Lower leg skin (tissue), 4 donors: ENCODE results near the gene TBC1D8. TPM values are rescaled to one million over a fixed set of nuclear protein-coding genes. Genes with fewer than 3 reads are reported as not detected.

Source experiments
- DNase-seq, 2 donors: peaks; one replicate each; pipeline ENCODE4 v3.0.0-alpha.2; 2019; ENCODE audit warnings: low spot score in 2 of 2
- H3K4me3 ChIP-seq: fragments of 200-600 bp; sonication (generic); 2 replicates; pipeline ENCODE4 v1.5.1; 2017; ENCODE audit warnings: mild to moderate bottlenecking, low read depth; ENCODE audit not compliant: poor library complexity, severe bottlenecking
- POLR2A ChIP-seq, 2 donors: fragments of 450-650 bp; IDR thresholded peaks; one replicate each; pipeline ENCODE4 v1.6.1; 2016 to 2017; ENCODE audit warnings: antibody characterized with exemption in 2 of 2, mild to moderate bottlenecking in 1 of 2, moderate library complexity in 1 of 2
- WGBS, 2 donors: methylation state at CpG; one replicate each; pipeline ENCODE4 v1.1.5; 2018; 5-methylcytosine and 5-hydroxymethylcytosine counted together
- intact Hi-C: fragments of 100-400 bp; cut with DNase I; formaldehyde crosslinking; loops from one replicate; pipeline ENCODE4 v1.15.0; 2023; ENCODE audit warnings: low total_unique reads
- total RNA-seq, 4 donors: library from RNA; depleted of rRNA; stranded (reverse); fragments of >200 nt; gene quantifications; one replicate each; pipeline ENCODE4 v1.1.0, GENCODE V29; 2016
- TF ChIP-seq, protein P1 (sequence below), 3 donors: fragments of 450-650 bp; IDR thresholded peaks; one replicate each; pipeline ENCODE4 v1.5.1; 2016; ENCODE audit warnings: antibody characterized with exemption in 3 of 3, mild to moderate bottlenecking in 3 of 3, moderate library complexity in 2 of 3

TBC1D8 gene
- total RNA-seq, 4 donors from 2014 or later, result 29.4 to 102 (median 46.1) TPM

GRCh38 chr2:100964681-100965169 is 186.5 kb downstream of the TBC1D8 start:
- TF ChIP-seq POLR2A (IDR thresholded peaks at IDR 0.05), result no peak
- TF ChIP-seq, protein P1, sequence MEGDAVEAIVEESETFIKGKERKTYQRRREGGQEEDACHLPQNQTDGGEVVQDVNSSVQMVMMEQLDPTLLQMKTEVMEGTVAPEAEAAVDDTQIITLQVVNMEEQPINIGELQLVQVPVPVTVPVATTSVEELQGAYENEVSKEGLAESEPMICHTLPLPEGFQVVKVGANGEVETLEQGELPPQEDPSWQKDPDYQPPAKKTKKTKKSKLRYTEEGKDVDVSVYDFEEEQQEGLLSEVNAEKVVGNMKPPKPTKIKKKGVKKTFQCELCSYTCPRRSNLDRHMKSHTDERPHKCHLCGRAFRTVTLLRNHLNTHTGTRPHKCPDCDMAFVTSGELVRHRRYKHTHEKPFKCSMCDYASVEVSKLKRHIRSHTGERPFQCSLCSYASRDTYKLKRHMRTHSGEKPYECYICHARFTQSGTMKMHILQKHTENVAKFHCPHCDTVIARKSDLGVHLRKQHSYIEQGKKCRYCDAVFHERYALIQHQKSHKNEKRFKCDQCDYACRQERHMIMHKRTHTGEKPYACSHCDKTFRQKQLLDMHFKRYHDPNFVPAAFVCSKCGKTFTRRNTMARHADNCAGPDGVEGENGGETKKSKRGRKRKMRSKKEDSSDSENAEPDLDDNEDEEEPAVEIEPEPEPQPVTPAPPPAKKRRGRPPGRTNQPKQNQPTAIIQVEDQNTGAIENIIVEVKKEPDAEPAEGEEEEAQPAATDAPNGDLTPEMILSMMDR (IDR thresholded peaks at IDR 0.05), result no peak
- H3K4me3 ChIP-seq, result no peak overlapping the region
- 51% methylated on average over 11 of the region's 11 CpGs for WGBS, 2 donors
- intact Hi-C loops, result no loop called here
- DNase-seq, result no peak

DNA sequence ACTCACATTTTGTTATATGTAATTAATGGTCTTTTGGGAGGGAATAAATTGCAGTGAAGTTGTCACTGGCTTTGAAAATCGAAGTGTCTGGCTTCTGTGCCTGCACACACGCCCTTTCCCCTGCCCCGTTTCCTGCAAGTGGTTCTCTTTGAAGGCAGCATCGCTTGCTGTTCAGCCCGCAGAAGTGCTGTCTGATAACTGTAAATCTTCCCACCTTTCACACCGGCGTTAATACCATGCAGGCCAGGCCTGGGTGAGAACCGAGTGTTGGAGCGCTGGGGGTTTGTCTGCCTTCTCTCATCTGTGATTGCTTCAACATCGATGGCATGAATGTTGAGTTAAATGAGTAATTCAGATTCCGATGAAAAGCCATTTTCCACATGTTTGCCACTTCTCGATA is 187.0 kb downstream of the TBC1D8 start:
- intact Hi-C loops, result no loop called here
- no peak for DNase-seq
- H3K4me3 ChIP-seq, result no peak overlapping the region
- 58 to 61% methylated on average over 12 of the region's 12 CpGs for WGBS, 2 donors
- TF ChIP-seq, protein P1 (IDR thresholded peaks at IDR 0.05), result no peak
- no peak for TF ChIP-seq POLR2A (IDR thresholded peaks at IDR 0.05)

- no peak for DNase-seq
- TF ChIP-seq, protein P1 (IDR thresholded peaks at IDR 0.05), result no peak
- TF ChIP-seq POLR2A (IDR thresholded peaks at IDR 0.05), result no peak
- 89 to 93% methylated on average over 4 of the region's 4 CpGs for WGBS, 2 donors
- H3K4me3 ChIP-seq, result no peak overlapping the region
- intact Hi-C loops, result no loop called here
These were observed 188.2 kb downstream of the TBC1D8 start for GRCh38 chr2:100963026-100963375.

- no peak for DNase-seq
- intact Hi-C loops, result no loop called here
- TF ChIP-seq POLR2A (IDR thresholded peaks at IDR 0.05), result no peak
- TF ChIP-seq, protein P1 (IDR thresholded peaks at IDR 0.05), result no peak
- H3K4me3 ChIP-seq, result no peak overlapping the region
- WGBS, 2 donors, result 81 to 85% methylated on average over 12 of the region's 12 CpGs
These were observed 188.7 kb downstream of the TBC1D8 start for GRCh38 chr2:100962366-100963025.

GRCh38 chr2:100960688-100961087 is 190.5 kb downstream of the TBC1D8 start:
- H3K4me3 ChIP-seq, result no peak overlapping the region
- TF ChIP-seq, protein P1 (IDR thresholded peaks at IDR 0.05), result no peak
- no peak for TF ChIP-seq POLR2A (IDR thresholded peaks at IDR 0.05)
- 73 to 93% methylated on average over 4 of the region's 4 CpGs for WGBS, 2 donors
- intact Hi-C loops, result no loop called here
- no peak for DNase-seq
